Lower leg skin (tissue), 3 donors: ENCODE data around the gene SNAI3.

Experiments used
- POLR2A ChIP-seq, 2 donors: fragments of 450-650 bp; IDR thresholded peaks; one replicate each; pipeline ENCODE4 v1.6.1; 2016 to 2017; ENCODE audit warnings: antibody characterized with exemption in 2 of 2, mild to moderate bottlenecking in 1 of 2, moderate library complexity in 1 of 2
- TF ChIP-seq, protein P1 (sequence below), 3 donors: fragments of 450-650 bp; IDR thresholded peaks; one replicate each; pipeline ENCODE4 v1.5.1; 2016; ENCODE audit warnings: antibody characterized with exemption in 3 of 3, mild to moderate bottlenecking in 3 of 3, moderate library complexity in 2 of 3

DNA sequence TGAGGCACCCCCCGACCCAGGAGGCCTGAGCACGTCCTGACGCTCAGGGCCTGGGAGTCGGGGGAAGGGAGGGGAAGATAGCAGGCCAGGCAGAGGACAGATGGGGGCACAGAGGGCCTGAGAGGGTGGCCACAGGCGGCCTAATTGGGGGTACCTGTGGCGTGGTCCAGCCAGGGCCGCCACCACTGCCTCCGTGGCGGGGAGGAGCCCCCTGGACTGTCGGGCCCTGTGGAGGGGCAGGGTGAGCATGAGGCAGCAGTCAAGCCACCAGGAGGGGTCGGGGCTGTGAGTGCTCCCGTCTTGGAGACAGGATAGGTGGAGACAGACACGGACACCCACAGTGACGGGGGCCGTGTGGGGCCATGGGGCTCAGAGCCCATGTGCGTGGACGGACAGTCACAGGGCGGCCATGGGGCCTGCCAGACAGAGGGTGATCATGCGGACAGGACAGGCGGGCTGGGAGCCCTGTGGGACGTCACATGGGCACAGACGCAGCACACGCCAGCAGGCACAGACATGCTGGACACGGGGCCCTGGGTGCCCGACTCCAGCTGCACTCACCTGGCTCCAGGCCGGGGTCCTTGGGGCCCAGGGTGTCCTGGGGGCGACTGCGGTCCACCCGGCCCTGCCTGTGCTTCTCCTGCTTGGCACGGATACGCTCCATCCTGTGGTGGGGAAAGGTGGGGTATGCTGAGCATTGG, 38.7 kb upstream of the SNAI3 start:
- TF ChIP-seq, protein P1, sequence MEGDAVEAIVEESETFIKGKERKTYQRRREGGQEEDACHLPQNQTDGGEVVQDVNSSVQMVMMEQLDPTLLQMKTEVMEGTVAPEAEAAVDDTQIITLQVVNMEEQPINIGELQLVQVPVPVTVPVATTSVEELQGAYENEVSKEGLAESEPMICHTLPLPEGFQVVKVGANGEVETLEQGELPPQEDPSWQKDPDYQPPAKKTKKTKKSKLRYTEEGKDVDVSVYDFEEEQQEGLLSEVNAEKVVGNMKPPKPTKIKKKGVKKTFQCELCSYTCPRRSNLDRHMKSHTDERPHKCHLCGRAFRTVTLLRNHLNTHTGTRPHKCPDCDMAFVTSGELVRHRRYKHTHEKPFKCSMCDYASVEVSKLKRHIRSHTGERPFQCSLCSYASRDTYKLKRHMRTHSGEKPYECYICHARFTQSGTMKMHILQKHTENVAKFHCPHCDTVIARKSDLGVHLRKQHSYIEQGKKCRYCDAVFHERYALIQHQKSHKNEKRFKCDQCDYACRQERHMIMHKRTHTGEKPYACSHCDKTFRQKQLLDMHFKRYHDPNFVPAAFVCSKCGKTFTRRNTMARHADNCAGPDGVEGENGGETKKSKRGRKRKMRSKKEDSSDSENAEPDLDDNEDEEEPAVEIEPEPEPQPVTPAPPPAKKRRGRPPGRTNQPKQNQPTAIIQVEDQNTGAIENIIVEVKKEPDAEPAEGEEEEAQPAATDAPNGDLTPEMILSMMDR (IDR thresholded peaks at IDR 0.05): no peak
- TF ChIP-seq POLR2A (IDR thresholded peaks at IDR 0.05): no peak
